HG02610 (cell line): ENCODE results near the gene GNPTAB.
A peak's percentile ranks its signal among the peaks of the same experiment; 100 is the strongest.

ENCODE experiments used
- ATAC-seq: cut with Tn5 transposase; IDR thresholded peaks from one replicate; pipeline ENCODE4 v1.9.1; 2021; ENCODE audit warnings: mild to moderate bottlenecking, moderate library complexity; ENCODE audit not compliant: unreplicated experiment

GNPTAB gene

GRCh38 chr12:101775816-101776215, 54.9 kb downstream of the GNPTAB start:
- no peak for ATAC-seq

- ATAC-seq, result peak; percentile 73
Measured at GRCh38 chr12:101773650-101774162, 57.1 kb downstream of the GNPTAB start.

GRCh38 chr12:101772012-101772775, 58.6 kb downstream of the GNPTAB start:
- no peak for ATAC-seq

DNA sequence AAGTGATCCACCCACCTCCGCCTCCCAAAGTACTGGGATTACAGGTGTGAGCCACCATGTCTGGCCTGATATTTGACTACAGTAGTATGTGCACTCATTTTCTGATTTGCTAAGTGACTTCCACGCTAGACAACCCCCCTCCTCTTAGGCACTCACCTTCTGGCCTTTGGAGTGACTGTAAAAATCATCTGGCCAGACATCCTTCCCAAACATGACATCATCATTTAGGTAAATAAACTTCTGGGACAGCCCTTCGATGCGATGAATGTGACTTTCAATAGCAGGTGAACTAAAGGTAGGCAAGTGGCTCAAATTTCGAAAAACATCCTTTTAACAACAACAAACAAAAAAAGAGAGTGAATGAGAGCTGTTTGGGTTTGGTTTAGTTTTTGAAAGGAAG, 60.9 kb downstream of the GNPTAB start:
- ATAC-seq, result no peak

DNA sequence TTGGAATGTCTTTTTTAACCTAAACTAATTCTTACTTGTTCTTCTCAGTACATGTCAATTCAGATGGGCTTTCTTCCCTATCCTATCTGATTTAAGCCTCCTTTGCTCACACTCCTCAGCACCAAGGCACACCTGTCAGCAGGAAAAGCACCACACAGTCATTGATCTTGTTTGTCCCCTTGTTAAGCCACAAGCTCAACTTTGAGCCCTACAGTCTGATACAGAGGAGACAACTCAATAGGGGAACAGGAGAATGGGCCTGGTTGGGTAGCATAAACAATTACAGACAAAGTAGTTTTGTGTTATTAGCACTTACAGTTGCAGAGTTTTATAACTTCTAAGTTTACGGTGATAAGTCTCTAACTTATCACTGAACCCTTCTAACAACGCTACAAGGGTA, 62.0 kb downstream of the GNPTAB start:
- no peak for ATAC-seq

DNA sequence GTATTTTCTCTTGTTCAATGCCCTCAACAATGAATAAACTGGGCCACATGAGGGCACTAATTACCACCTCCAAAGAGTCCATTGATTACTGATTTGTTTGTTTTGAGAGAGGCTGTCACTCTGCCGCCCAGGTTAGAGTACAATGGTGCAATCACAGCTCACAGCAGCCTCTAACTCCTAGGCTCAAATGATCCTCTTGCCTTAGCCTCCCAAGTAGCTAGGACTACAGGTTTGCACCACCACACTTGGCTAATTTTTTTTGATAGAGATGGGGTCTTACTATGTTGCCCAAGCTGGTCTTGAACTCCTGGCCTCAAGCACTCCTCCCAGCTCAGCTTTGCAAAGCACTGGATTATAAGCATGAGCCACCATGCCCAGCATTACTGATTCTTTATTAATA, 63.2 kb downstream of the GNPTAB start:
- ATAC-seq, result no peak

GRCh38 chr12:101764051-101764792, 66.5 kb downstream of the GNPTAB start:
- no peak for ATAC-seq

GRCh38 chr12:101763246-101763931, 67.4 kb downstream of the GNPTAB start:
- no peak for ATAC-seq

GRCh38 chr12:101761781-101762180, 69.0 kb downstream of the GNPTAB start:
- ATAC-seq, result no peak

GRCh38 chr12:101761350-101761749, 69.4 kb downstream of the GNPTAB start:
- ATAC-seq, result no peak

DNA sequence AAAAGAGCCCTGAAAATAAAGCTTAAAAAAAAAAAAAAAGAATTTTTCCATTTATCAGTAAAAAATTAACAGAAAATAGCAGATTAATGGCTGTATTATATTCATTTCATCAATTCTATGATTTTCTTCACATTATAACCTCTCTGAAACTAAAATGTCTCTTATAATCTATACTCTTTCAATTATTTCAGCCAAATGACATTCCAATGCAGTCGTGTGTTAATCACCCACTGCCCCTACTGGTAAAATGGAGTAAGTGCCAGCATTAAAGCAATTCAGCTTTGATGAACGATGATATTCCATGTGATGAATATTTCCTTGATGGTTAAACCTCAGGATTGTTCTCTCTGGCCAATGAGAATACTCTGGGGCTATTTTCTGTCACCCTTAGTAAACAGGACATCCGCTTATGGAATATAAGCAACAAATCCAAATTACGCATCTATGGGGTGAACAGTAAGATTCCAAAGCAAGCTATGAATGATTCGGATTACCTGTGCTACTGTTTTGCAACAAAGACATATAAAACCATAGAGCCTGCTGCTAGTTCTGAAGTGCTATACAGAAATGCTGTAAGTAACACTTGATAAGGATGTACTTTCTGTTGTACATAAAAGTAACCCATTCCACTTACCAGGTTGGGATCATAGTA, 71.2 kb downstream of the GNPTAB start:
- no peak for ATAC-seq

- ATAC-seq, result no peak
Measured at GRCh38 chr12:101750152-101750551, 80.6 kb downstream of the GNPTAB start.

DNA sequence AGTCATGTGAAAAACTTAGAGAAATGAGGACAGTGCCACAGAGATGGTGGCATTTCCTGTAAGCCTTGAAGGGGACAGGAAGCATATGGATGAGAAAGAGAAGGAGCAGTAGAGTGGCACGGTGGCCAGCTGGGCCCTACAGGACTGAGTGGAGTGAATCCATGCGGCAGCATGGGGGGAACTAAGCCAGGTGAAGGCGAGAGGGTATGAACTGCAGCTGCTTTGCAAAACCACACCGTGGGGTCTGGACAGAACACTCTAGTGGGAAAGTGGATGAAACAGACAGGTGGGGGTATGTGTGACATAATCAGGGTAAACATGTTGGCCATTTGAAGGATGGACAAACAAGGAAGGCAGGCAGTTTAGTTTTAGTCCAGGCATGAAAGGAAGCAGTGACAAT, 81.1 kb downstream of the GNPTAB start:
- ATAC-seq, result no peak

GRCh38 chr12:101748907-101749306, 81.9 kb downstream of the GNPTAB start:
- ATAC-seq, result no peak

DNA sequence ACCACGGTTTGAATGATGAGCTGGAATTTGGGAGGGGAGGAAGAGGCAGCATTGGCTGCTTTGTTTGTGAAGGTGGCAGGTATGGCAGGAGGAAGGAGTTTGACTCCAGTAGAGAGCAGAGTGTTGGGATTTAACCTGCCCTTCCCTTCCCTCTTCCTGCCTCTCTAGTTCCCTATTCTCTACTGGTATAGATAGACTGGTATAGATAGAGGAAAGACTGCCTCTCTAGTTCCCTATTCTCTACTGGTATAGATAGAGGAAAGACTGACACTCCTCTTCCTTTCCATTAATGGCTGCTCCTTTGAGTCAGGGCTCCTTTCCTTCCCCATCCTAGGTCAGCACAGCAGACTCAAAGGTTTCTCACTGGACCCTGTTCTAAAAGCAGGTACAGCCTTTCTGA, 83.1 kb downstream of the GNPTAB start:
- ATAC-seq, result no peak

DNA sequence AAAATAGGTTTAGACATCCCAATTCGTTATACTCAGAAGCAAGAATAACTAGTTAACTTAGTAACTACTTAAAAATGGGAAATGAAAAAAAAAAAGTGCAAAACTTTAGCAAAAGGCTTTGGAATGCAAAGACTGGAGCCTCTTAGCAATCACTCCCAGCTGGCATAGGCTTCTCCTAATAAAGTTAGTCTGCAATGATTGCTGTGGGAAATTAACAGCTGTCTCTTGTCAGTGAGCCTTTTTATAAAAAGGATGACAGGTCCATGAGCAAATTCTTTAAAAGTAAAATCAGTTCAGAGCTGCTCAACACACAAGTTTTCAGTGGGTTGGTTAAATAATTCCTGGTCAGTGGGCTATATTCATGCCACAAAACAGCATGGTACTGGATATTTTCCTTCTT, 84.1 kb downstream of the GNPTAB start:
- ATAC-seq, result no peak

DNA sequence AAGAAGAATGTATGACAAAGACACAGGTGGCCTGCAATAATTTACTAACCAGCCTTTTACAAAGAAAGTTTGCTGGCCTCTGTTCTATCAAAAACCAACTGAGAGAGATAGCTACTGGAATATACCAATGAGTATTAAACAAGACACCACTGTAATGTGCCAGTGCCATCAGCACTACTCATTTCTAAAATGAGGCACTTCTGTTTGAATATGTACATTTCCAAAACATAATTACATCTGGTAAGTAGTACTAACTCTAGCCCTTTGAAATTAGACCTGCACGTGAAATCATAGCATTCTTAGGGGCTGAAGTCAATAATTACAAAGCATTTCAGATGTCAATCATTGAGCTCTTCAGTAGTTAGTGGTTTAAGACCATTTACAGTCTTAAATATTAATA, 84.6 kb downstream of the GNPTAB start:
- no peak for ATAC-seq

- ATAC-seq, result no peak
Measured at GRCh38 chr12:101745481-101745880, 85.3 kb downstream of the GNPTAB start.

GRCh38 chr12:101743724-101744472, 86.9 kb downstream of the GNPTAB start:
- ATAC-seq, result peak; percentile 97

DNA sequence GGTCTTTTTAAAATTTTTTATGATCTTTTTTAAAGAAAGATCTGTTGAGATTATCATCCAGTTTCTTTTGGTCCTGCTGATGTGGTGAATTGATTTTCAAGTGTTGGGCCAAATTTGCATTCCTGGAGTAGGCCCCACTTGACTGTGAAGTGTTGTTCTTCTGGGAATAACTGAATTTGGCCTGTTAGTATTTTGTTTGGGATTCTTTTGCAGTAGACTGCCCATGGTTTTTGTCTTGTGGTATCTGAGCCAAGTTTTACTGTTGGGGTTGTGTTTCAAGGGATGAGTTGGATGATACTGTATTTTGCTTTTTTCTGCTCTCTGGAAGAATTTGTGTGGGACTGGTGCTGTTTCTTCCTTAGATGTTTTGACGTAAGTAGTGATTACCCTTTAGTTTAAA, 87.5 kb downstream of the GNPTAB start:
- no peak for ATAC-seq
